Fibroblast of lung (primary cell): ENCODE data around the gene SIPA1L3. TPM values are rescaled to one million over a fixed set of nuclear protein-coding genes. Genes with fewer than 3 reads are reported as not detected.

ENCODE experiments used
- DNase-seq, 2 donors: peaks; one replicate each; pipeline versions ENCODE4 v3.0.0 to v3.0.0-alpha.2; 2010; ENCODE audit warnings: low read depth in 2 of 2
- H2AFZ ChIP-seq: 2 replicates; pipeline ENCODE4 v1.5.1; 2012; ENCODE audit warnings: low read length, control low read depth, inconsistent platforms
- H3K27ac ChIP-seq: 2 replicates; pipeline ENCODE4 v1.5.1; 2011; ENCODE audit warnings: low read length, control low read depth; ENCODE audit not compliant: insufficient read depth
- H3K27me3 ChIP-seq: 2 replicates; pipeline ENCODE4 v1.5.1; 2011; ENCODE audit warnings: mild to moderate bottlenecking, low read length; ENCODE audit not compliant: control insufficient read depth, insufficient read depth
- H3K36me3 ChIP-seq: 2 replicates; pipeline ENCODE4 v1.5.1; 2011; ENCODE audit warnings: low read length; ENCODE audit not compliant: control insufficient read depth, insufficient read depth
- H3K4me1 ChIP-seq: 2 replicates; pipeline ENCODE4 v1.5.1; 2011; ENCODE audit warnings: low read length; ENCODE audit not compliant: control insufficient read depth, insufficient read depth; ENCODE audit errors: extremely low read depth
- H3K4me2 ChIP-seq: 2 replicates; pipeline ENCODE4 v1.5.1; 2011; ENCODE audit warnings: low read length, control low read depth; ENCODE audit not compliant: insufficient read depth; ENCODE audit errors: extremely low read depth
- H3K4me3 ChIP-seq, 4 experiments: fragments of 200-600 bp in 1 of 4; sonication (generic) in 1 of 4; replicated peaks in 1 of 4; 2 replicates each; pipeline ENCODE4 v1.5.1; 2011 to 2016; ENCODE audit warnings: low read length in 4 of 4, low read depth in 3 of 4, mild to moderate bottlenecking in 3 of 4, control low read depth in 2 of 4, inconsistent platforms in 1 of 4, mixed read lengths in 1 of 4; ENCODE audit not compliant: insufficient read depth in 1 of 4; ENCODE audit errors: control extremely low read depth in 1 of 4
- H3K79me2 ChIP-seq: 2 replicates; pipeline ENCODE4 v1.5.1; 2012; ENCODE audit warnings: mild to moderate bottlenecking, low read length, inconsistent platforms; ENCODE audit not compliant: control insufficient read depth, insufficient read depth
- H3K9ac ChIP-seq: 2 replicates; pipeline ENCODE4 v1.5.1; 2011; ENCODE audit warnings: mild to moderate bottlenecking, low read length, control low read depth; ENCODE audit not compliant: insufficient read depth
- H3K9me3 ChIP-seq: 2 replicates; pipeline ENCODE4 v1.5.1; 2012; ENCODE audit warnings: low read depth, low read length; ENCODE audit not compliant: control insufficient read depth, insufficient read depth
- H4K20me1 ChIP-seq: 2 replicates; pipeline ENCODE4 v1.5.1; 2011; ENCODE audit warnings: low read length; ENCODE audit not compliant: control insufficient read depth, insufficient read depth; ENCODE audit errors: extremely low read depth
- EZH2 ChIP-seq: IDR thresholded peaks from 2 replicates; pipeline ENCODE4 v1.5.1; 2012; ENCODE audit warnings: low read length, control low read depth, mild to moderate bottlenecking; ENCODE audit errors: missing control alignments
- polyA plus RNA-seq, 2 donors: library from polyadenylated mRNA; depleted of rRNA in 1 of 2; stranded (reverse) in 1 of 2; unstranded in 1 of 2; fragments of >200 nt; gene quantifications; 2 replicates each; pipeline ENCODE4 v1.2.1, GENCODE V29; 2011 to 2012; ENCODE audit warnings: missing spikeins in 1 of 2
- total RNA-seq: library from RNA; depleted of rRNA; stranded (reverse); fragments of >200 nt; gene quantifications from 2 replicates; pipeline ENCODE4 v1.2.1, GENCODE V29; 2014
- TF ChIP-seq, protein P1 (sequence below), 2 donors: IDR thresholded peaks in 1 of 2; conservative IDR thresholded peaks in 1 of 2; 1 replicate in 1 of 2; 2 replicates in 1 of 2; pipeline ENCODE4 v1.5.1; 2011 to 2012; ENCODE audit warnings: low read length in 2 of 2, control low read depth in 1 of 2, inconsistent platforms in 1 of 2, low read depth in 1 of 2, mild to moderate bottlenecking in 1 of 2

The SIPA1L3 gene
- total and polyA plus RNA-seq, 2 donors (not counting 1 experiment from before 2014, with no cell fraction given): 3.7 to 10.1 TPM

- H3K36me3 ChIP-seq: no peaks in the 10 kb centered on the region
- no peak overlapping the region for H3K27ac ChIP-seq
- peaks cover 12% of the 10 kb centered on the region for H3K79me2 ChIP-seq
- no peaks in the 10 kb centered on the region for H4K20me1 ChIP-seq
- H3K4me1 ChIP-seq: no peaks in the 10 kb centered on the region
- no peaks in the 10 kb centered on the region for H3K9me3 ChIP-seq
- H2AFZ ChIP-seq: no peak overlapping the region
- H3K27me3 ChIP-seq: no peaks in the 10 kb centered on the region
- no peak overlapping the region for H3K9ac ChIP-seq
- no peak overlapping the region for H3K4me3 ChIP-seq
- TF ChIP-seq, protein P1, sequence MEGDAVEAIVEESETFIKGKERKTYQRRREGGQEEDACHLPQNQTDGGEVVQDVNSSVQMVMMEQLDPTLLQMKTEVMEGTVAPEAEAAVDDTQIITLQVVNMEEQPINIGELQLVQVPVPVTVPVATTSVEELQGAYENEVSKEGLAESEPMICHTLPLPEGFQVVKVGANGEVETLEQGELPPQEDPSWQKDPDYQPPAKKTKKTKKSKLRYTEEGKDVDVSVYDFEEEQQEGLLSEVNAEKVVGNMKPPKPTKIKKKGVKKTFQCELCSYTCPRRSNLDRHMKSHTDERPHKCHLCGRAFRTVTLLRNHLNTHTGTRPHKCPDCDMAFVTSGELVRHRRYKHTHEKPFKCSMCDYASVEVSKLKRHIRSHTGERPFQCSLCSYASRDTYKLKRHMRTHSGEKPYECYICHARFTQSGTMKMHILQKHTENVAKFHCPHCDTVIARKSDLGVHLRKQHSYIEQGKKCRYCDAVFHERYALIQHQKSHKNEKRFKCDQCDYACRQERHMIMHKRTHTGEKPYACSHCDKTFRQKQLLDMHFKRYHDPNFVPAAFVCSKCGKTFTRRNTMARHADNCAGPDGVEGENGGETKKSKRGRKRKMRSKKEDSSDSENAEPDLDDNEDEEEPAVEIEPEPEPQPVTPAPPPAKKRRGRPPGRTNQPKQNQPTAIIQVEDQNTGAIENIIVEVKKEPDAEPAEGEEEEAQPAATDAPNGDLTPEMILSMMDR (conservative IDR thresholded peaks at IDR 0.05 in 1 of 2, IDR thresholded peaks at IDR 0.05 in 1 of 2; ENCODE audit: low read depth in 1 of 2, low read length in 2 of 2): no peak
- TF ChIP-seq EZH2: no peak
- no peak overlapping the region for H3K4me2 ChIP-seq
- no peak for DNase-seq
Observed at GRCh38 chr19:37973666-37974065, 66.7 kb downstream of the SIPA1L3 start.

GRCh38 chr19:37975071-37975470, 68.1 kb downstream of the SIPA1L3 start:
- Histone ChIP-seq H4K20me1 (no peaks in the 10 kb centered on the region), H3K4me2 (no peak overlapping the region), H3K4me1 (peaks cover 2% of the 10 kb centered on the region), H3K4me3 (no peak overlapping the region), H3K27me3 (no peaks in the 10 kb centered on the region), H3K27ac (no peak overlapping the region), H3K36me3 (no peaks in the 10 kb centered on the region), H3K9ac (no peak overlapping the region), H3K79me2 (peaks cover 12% of the 10 kb centered on the region), H2AFZ (no peak overlapping the region), H3K9me3 (no peaks in the 10 kb centered on the region)
- DNase-seq: no peak
- TF ChIP-seq, protein P1 (conservative IDR thresholded peaks at IDR 0.05 in 1 of 2, IDR thresholded peaks at IDR 0.05 in 1 of 2; ENCODE audit: low read depth in 1 of 2, low read length in 2 of 2): no peak
- no peak for TF ChIP-seq EZH2

GRCh38 chr19:37975596-37976515, 68.8 kb downstream of the SIPA1L3 start:
- Histone ChIP-seq H3K79me2 (peaks cover 8% of the 10 kb centered on the region), H2AFZ (no peak overlapping the region), H3K9ac (no peak overlapping the region), H3K36me3 (no peaks in the 10 kb centered on the region), H4K20me1 (no peaks in the 10 kb centered on the region), H3K4me3 (no peak overlapping the region), H3K9me3 (no peaks in the 10 kb centered on the region), H3K27me3 (no peaks in the 10 kb centered on the region), H3K4me1 (peaks cover 2% of the 10 kb centered on the region), H3K4me2 (no peak overlapping the region), H3K27ac (no peak overlapping the region)
- TF ChIP-seq EZH2: no peak
- TF ChIP-seq, protein P1 (conservative IDR thresholded peaks at IDR 0.05 in 1 of 2, IDR thresholded peaks at IDR 0.05 in 1 of 2; ENCODE audit: low read depth in 1 of 2, low read length in 2 of 2): no peak
- DNase-seq: no peak
